ENCODE results near the gene CFAP141. TPM values are rescaled to one million over a fixed set of nuclear protein-coding genes. Genes with fewer than 3 reads are reported as not detected.

Gene CFAP141
- not detected for total RNA-seq
- polyA plus RNA-seq, result not detected
- long read RNA-seq, donor 1, result 0 reads
- long read RNA-seq, donor 2, result 0 reads
- long read RNA-seq, donor 3, result 0 reads
- long read RNA-seq, donor 4, result 0 reads
- long read RNA-seq, donor 5, result 0 reads
- long read RNA-seq, donor 6, result 0 reads
- long read RNA-seq, donor 7, result 0 reads
- long read RNA-seq, donor 8, result 0 reads
- long read RNA-seq, donor 9, result 0 reads
- long read RNA-seq, donor 10, result 0 reads

- peaks cover 47 to 69% (median 64%) of the 10 kb centered on the region in 4 donors for H3K36me3 ChIP-seq
- H3K9me3 ChIP-seq, result no peaks in the 10 kb centered on the region
- H3K27ac ChIP-seq, result no peak within 1 kb of the TSS
- peak in 1 of 2 donors; percentile 36 for DNase-seq
- no peaks in the 10 kb centered on the region for H3K4me1 ChIP-seq
- TF ChIP-seq POLR2A (IDR thresholded peaks at IDR 0.05), result no peak
- WGBS, 5 donors, result 85 to 93% (median 86%) methylated on average over 1 of the region's 1 CpG
- H3K4me3 ChIP-seq, result no peak within 1 kb of the TSS
- H3K27me3 ChIP-seq, result no peaks in the 10 kb centered on the region
- intact Hi-C loops (cut with DNase I; ENCODE audit: low total_unique reads), result loop anchor here (10.0 kb wide), 1 partner anchor 59 kb away; no protein-coding TSS in a partner anchor
Observed at GRCh38 chr1:154206196-154206595, at the start of gene CFAP141. Gene CFAP141, minus strand, starts transcription at chr1:154206333. Its CDS starts 26 bp downstream, at chr1:154206307.

GRCh38 chr1:154253671-154254070 is 47.5 kb upstream of the CFAP141 start:
- no peak for DNase-seq
- Histone ChIP-seq H3K27me3 (no peaks in the 10 kb centered on the region), H3K27ac (no peak overlapping the region), H3K9me3 (no peaks in the 10 kb centered on the region), H3K36me3 (peaks cover 98 to 100% (median 100%) of the 10 kb centered on the region in 4 donors), H3K4me1 (no peaks in the 10 kb centered on the region), H3K4me3 (no peak overlapping the region)
- 87 to 96% (median 93%) methylated on average over 7 of the region's 7 CpGs for WGBS, 5 donors
- intact Hi-C loops (cut with DNase I; ENCODE audit: low total_unique reads), result no loop called here
- TF ChIP-seq, protein P1, sequence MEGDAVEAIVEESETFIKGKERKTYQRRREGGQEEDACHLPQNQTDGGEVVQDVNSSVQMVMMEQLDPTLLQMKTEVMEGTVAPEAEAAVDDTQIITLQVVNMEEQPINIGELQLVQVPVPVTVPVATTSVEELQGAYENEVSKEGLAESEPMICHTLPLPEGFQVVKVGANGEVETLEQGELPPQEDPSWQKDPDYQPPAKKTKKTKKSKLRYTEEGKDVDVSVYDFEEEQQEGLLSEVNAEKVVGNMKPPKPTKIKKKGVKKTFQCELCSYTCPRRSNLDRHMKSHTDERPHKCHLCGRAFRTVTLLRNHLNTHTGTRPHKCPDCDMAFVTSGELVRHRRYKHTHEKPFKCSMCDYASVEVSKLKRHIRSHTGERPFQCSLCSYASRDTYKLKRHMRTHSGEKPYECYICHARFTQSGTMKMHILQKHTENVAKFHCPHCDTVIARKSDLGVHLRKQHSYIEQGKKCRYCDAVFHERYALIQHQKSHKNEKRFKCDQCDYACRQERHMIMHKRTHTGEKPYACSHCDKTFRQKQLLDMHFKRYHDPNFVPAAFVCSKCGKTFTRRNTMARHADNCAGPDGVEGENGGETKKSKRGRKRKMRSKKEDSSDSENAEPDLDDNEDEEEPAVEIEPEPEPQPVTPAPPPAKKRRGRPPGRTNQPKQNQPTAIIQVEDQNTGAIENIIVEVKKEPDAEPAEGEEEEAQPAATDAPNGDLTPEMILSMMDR (IDR thresholded peaks at IDR 0.05), result no peak
- TF ChIP-seq EP300 (IDR thresholded peaks at IDR 0.05) (no peak), POLR2A (IDR thresholded peaks at IDR 0.05) (no peak)

GRCh38 chr1:154241703-154242351 is 35.7 kb upstream of the CFAP141 start:
- Histone ChIP-seq H3K36me3 (peaks cover 72 to 100% (median 100%) of the 10 kb centered on the region in 4 donors), H3K4me3 (no peak overlapping the region), H3K27ac (no peak overlapping the region), H3K9me3 (no peaks in the 10 kb centered on the region), H3K27me3 (no peaks in the 10 kb centered on the region), H3K4me1 (peaks cover 0 to 16% (median 3%) of the 10 kb centered on the region in 4 donors)
- no peak for DNase-seq
- intact Hi-C loops (cut with DNase I; ENCODE audit: low total_unique reads), result no loop called here
- TF ChIP-seq POLR2A (IDR thresholded peaks at IDR 0.05) (no peak), POLR2AphosphoS5 (IDR thresholded peaks at IDR 0.05) (no peak), EP300 (IDR thresholded peaks at IDR 0.05) (no peak)
- TF ChIP-seq, protein P1 (IDR thresholded peaks at IDR 0.05), result no peak
- WGBS, 5 donors, result 59 to 77% (median 62%) methylated on average over 3 of the region's 3 CpGs

- Histone ChIP-seq H3K4me3 (no peak overlapping the region), H3K27me3 (no peaks in the 10 kb centered on the region), H3K4me1 (peaks cover 0 to 16% (median 3%) of the 10 kb centered on the region in 4 donors), H3K36me3 (peaks cover 72 to 100% (median 100%) of the 10 kb centered on the region in 4 donors), H3K9me3 (no peaks in the 10 kb centered on the region), H3K27ac (no peak overlapping the region)
- DNase-seq, result no peak
- TF ChIP-seq EP300 (IDR thresholded peaks at IDR 0.05) (no peak), POLR2AphosphoS5 (IDR thresholded peaks at IDR 0.05) (no peak), POLR2A (IDR thresholded peaks at IDR 0.05) (no peak)
- TF ChIP-seq, protein P1 (IDR thresholded peaks at IDR 0.05), result no peak
- WGBS, 5 donors, result 83 to 95% (median 91%) methylated on average over 3 of the region's 3 CpGs
- intact Hi-C loops (cut with DNase I; ENCODE audit: low total_unique reads), result no loop called here
Observed at GRCh38 chr1:154240294-154240833, 34.2 kb upstream of the CFAP141 start.
